ENCODE measurements around the gene DNAAF9. TPM values are rescaled to one million over a fixed set of nuclear protein-coding genes. Genes with fewer than 3 reads are reported as not detected.

Gene DNAAF9
- polyA plus RNA-seq, 2 of the 4 experiments (the other 2 are of a cell fraction): 4.9 to 7.5 TPM

GRCh38 chr20:3402453-3402852 is 5.0 kb downstream of the DNAAF9 start:
- Histone ChIP-seq H3K9me3 (no peaks in the 10 kb centered on the region), H3K4me1 (peaks cover 33% of the 10 kb centered on the region), H3K27ac (no peak overlapping the region), H3K4me2 (no peak overlapping the region), H3K4me3 (no peak overlapping the region)
- ChIA-PET CTCF (interaction anchor here (0.6 kb wide), 1 partner anchor 207 kb away, joined by 3 read pairs; no protein-coding TSS in a partner anchor), POLR2A (no interaction called here)
- 95% methylated on average over 6 of the region's 6 CpGs for WGBS (ENCODE audit: missing lambda C conversion rate)
- ATAC-seq (no peak), DNase-seq (ENCODE audit: low read depth in 1 of 2, low spot score in 1 of 2) (no peak), FAIRE-seq (no peak)
- TF ChIP-seq HOXB5 (CRISPR knock-in tag; IDR thresholded peaks at IDR 0.05) (no peak), REST (IDR thresholded peaks at IDR 0.05) (no peak), HOXA7 (CRISPR knock-in tag; IDR thresholded peaks at IDR 0.05) (no peak), SREBF2 (IDR thresholded peaks at IDR 0.05) (no peak), E2F6 (IDR thresholded peaks at IDR 0.05; ENCODE audit: borderline replicate concordance, low read depth) (no peak), CTCF (IDR thresholded peaks at IDR 0.05) (no peak), MAFK (IDR thresholded peaks at IDR 0.05; ENCODE audit: partially characterized antibody) (no peak), POLR2A (IDR thresholded peaks at IDR 0.05; ENCODE audit: low read length) (no peak), EP300 (IDR thresholded peaks at IDR 0.05) (no peak), EHMT2 (IDR thresholded peaks at IDR 0.05; ENCODE audit: low read depth) (no peak), JUN (IDR thresholded peaks at IDR 0.05) (no peak), RAD21 (conservative IDR thresholded peaks at IDR 0.05 in 1 of 2, IDR thresholded peaks at IDR 0.05 in 1 of 2) (no peak), CBX2 (IDR thresholded peaks at IDR 0.05; ENCODE audit: borderline replicate concordance, low read depth) (no peak), NR3C1 (IDR thresholded peaks at IDR 0.05) (no peak), ATOH8 (CRISPR knock-in tag; IDR thresholded peaks at IDR 0.05; ENCODE audit: low read depth) (no peak), HES2 (IDR thresholded peaks at IDR 0.05) (no peak), ZSCAN20 (CRISPR knock-in tag; IDR thresholded peaks at IDR 0.05) (no peak), FOSB (CRISPR knock-in tag; IDR thresholded peaks at IDR 0.05) (no peak)

- Histone ChIP-seq H3K27ac (no peak overlapping the region), H3K4me1 (peaks cover 20% of the 10 kb centered on the region), H3K9me3 (0 out of 3 replicates have a peak, but pooled peaks cover 4% of the 10 kb centered on the region), H3K4me3 (no peak overlapping the region), H3K4me2 (peak overlapping the region; percentile 7; the same call in 1 of the 3 replicates)
- ATAC-seq: no peak
- ChIA-PET CTCF (interaction anchor here (0.6 to 1.4 kb wide), 9 partner anchors 8 to 1528 kb away, joined by 3 to 5 read pairs (median 3); no protein-coding TSS in a partner anchor), POLR2A (no interaction called here)
- FAIRE-seq: no peak
- 77% methylated on average over 4 of the region's 4 CpGs for WGBS (ENCODE audit: missing lambda C conversion rate)
- no peak for DNase-seq (ENCODE audit: low read depth in 1 of 2, low spot score in 1 of 2)
- TF ChIP-seq HOXA7 (CRISPR knock-in tag; IDR thresholded peaks at IDR 0.05) (no peak), MAZ (IDR thresholded peaks at IDR 0.05; ENCODE audit: borderline replicate concordance, low read depth, low read length) (no peak), ZC3H11A (IDR thresholded peaks at IDR 0.05) (no peak), HOXB13 (CRISPR knock-in tag; IDR thresholded peaks at IDR 0.05; ENCODE audit: low read depth) (no peak), RFX5 (IDR thresholded peaks at IDR 0.05) (no peak), EHMT2 (IDR thresholded peaks at IDR 0.05; ENCODE audit: low read depth) (no peak), MAFK (IDR thresholded peaks at IDR 0.05; ENCODE audit: partially characterized antibody) (no peak), HES2 (IDR thresholded peaks at IDR 0.05) (no peak), KDM1A (IDR thresholded peaks at IDR 0.05; ENCODE audit: low read depth) (no peak), NPAS2 (CRISPR knock-in tag; IDR thresholded peaks at IDR 0.05; ENCODE audit: borderline replicate concordance) (no peak), FOSL2 (IDR thresholded peaks at IDR 0.05) (no peak), FOSL2 (CRISPR knock-in tag; IDR thresholded peaks at IDR 0.05) (no peak), ZSCAN20 (CRISPR knock-in tag; IDR thresholded peaks at IDR 0.05) (no peak)
- TF ChIP-seq, protein P1, sequence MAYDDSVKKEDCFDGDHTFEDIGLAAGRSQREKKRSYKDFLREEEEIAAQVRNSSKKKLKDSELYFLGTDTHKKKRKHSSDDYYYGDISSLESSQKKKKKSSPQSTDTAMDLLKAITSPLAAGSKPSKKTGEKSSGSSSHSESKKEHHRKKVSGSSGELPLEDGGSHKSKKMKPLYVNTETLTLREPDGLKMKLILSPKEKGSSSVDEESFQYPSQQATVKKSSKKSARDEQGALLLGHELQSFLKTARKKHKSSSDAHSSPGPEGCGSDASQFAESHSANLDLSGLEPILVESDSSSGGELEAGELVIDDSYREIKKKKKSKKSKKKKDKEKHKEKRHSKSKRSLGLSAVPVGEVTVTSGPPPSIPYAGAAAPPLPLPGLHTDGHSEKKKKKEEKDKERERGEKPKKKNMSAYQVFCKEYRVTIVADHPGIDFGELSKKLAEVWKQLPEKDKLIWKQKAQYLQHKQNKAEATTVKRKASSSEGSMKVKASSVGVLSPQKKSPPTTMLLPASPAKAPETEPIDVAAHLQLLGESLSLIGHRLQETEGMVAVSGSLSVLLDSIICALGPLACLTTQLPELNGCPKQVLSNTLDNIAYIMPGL (CRISPR knock-in tag; IDR thresholded peaks at IDR 0.05; ENCODE audit: borderline replicate concordance): no peak
These were observed 7.0 kb downstream of the DNAAF9 start for GRCh38 chr20:3400260-3401155.
